ENCODE data around the gene SERPINB1.

The SERPINB1 gene

GRCh38 chr6:2852921-2853322, 11.3 kb upstream of the SERPINB1 start:
- DNase-seq (ENCODE audit: low spot score): no peak
- in situ Hi-C loops (cut with MboI; ENCODE audit: low pct_unique_long_range_greater_than_20kb, low sequenced_read_pairs, unreplicated experiment): no loop called here
- no peak for TF ChIP-seq CTCF (IDR thresholded peaks at IDR 0.05; ENCODE audit: extremely low read depth, insufficient read depth, missing control alignments)

- in situ Hi-C loops (cut with MboI; ENCODE audit: low pct_unique_long_range_greater_than_20kb, low sequenced_read_pairs, unreplicated experiment): no loop called here
- DNase-seq (ENCODE audit: low spot score): no peak
- no peak for TF ChIP-seq CTCF (IDR thresholded peaks at IDR 0.05; ENCODE audit: extremely low read depth, insufficient read depth, missing control alignments)
Measured at GRCh38 chr6:2852514-2852855, 10.8 kb upstream of the SERPINB1 start.

- DNase-seq (ENCODE audit: low spot score): no peak
- in situ Hi-C loops (cut with MboI; ENCODE audit: low pct_unique_long_range_greater_than_20kb, low sequenced_read_pairs, unreplicated experiment): no loop called here
- no peak for TF ChIP-seq CTCF (IDR thresholded peaks at IDR 0.05; ENCODE audit: extremely low read depth, insufficient read depth, missing control alignments)
Measured at GRCh38 chr6:2851727-2852513, 10.3 kb upstream of the SERPINB1 start.

GRCh38 chr6:2850538-2851113, 9.0 kb upstream of the SERPINB1 start:
- in situ Hi-C loops (cut with MboI; ENCODE audit: low pct_unique_long_range_greater_than_20kb, low sequenced_read_pairs, unreplicated experiment): no loop called here
- DNase-seq (ENCODE audit: low spot score): no peak
- no peak for TF ChIP-seq CTCF (IDR thresholded peaks at IDR 0.05; ENCODE audit: extremely low read depth, insufficient read depth, missing control alignments)

GRCh38 chr6:2848851-2849250, 7.2 kb upstream of the SERPINB1 start:
- no peak for TF ChIP-seq CTCF (IDR thresholded peaks at IDR 0.05; ENCODE audit: extremely low read depth, insufficient read depth, missing control alignments)
- in situ Hi-C loops (cut with MboI; ENCODE audit: low pct_unique_long_range_greater_than_20kb, low sequenced_read_pairs, unreplicated experiment): no loop called here
- no peak for DNase-seq (ENCODE audit: low spot score)

- in situ Hi-C loops (cut with MboI; ENCODE audit: low pct_unique_long_range_greater_than_20kb, low sequenced_read_pairs, unreplicated experiment): no loop called here
- TF ChIP-seq CTCF (IDR thresholded peaks at IDR 0.05; ENCODE audit: extremely low read depth, insufficient read depth, missing control alignments): no peak
- DNase-seq (ENCODE audit: low spot score): no peak
Measured at GRCh38 chr6:2845880-2846208, 4.2 kb upstream of the SERPINB1 start.

Data from GM13977 (cell line).